Measurements from ENCODE around the gene SLC16A11.

GRCh38 chr17:6996256-6997011 lies 47.5 kb downstream of the SLC16A11 start:
- TF ChIP-seq POLR2A (IDR thresholded peaks at IDR 0.05; ENCODE audit: low read length) = no peak
- TF ChIP-seq GATA1 (IDR thresholded peaks at IDR 0.05; ENCODE audit: low read depth, low read length) = no peak

All from erythroblast (primary cell).